BE2C (cell line): Measurements from ENCODE around the gene GGTLC2.

ENCODE experiments used
- DNase-seq: peaks from one replicate; pipeline ENCODE4 v3.0.0-alpha.2; 2020
- H3K27me3 ChIP-seq: fragments of 250-450 bp; sonication (Bioruptor Pico); 2 replicates; pipeline ENCODE4 v1.5.1; 2020; ENCODE audit warnings: mild to moderate bottlenecking
- H3K36me3 ChIP-seq: fragments of 250-450 bp; sonication (Bioruptor Pico); 2 replicates; pipeline ENCODE4 v1.5.1; 2020; ENCODE audit warnings: mild to moderate bottlenecking
- H3K4me1 ChIP-seq: fragments of 250-450 bp; sonication (Bioruptor Pico); 2 replicates; pipeline ENCODE4 v1.5.1; 2020
- H3K4me3 ChIP-seq: 2 replicates; pipeline ENCODE4 v1.5.1; 2011; ENCODE audit warnings: low read depth, low read length
- H3K9me3 ChIP-seq: fragments of 250-450 bp; sonication (Bioruptor Pico); 2 replicates; pipeline ENCODE4 v1.5.1; 2020
- TF ChIP-seq, protein P1 (sequence below): IDR thresholded peaks from 2 replicates; pipeline ENCODE4 v1.5.1; 2012; ENCODE audit warnings: mild to moderate bottlenecking, low read depth, low read length

Gene GGTLC2

DNA sequence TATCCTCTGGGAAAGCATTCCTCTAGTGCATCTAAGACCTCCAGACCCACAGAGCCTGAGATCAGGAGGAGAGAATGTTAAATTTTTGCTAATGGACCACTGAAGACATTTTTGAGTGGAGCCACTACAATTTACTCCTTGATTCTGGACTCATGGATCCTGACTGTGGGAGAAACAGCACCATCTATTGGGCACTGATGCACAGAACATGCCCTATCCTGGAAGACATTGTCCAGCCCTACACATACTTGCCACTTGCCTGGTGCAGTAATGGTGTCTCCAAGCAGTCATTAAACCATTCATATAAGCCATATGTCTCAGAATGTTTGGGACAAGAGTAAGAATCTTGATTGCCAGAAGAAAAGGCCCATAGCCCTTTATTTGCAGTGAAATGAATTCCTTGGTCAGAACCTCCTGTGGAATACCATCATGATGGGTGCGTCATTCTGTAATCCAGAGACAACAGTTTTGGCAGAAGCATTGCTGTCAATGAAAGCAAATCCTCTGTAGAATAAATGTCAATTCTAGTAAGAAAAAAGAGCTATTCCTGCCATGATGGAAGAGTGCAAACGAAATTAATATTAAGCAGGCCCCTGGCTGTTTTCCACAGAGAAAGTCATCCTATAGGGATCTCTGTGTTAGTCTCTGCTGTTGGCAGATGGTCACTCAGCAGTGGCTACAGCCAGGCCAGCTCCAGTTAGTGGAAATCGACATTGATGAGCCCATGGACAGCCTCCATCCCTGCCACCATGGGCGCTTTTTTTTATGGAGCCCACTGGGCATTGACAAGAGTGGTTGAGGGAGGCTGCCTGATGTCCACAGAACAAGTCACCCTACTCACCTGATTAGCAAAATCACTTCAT, 43.5 kb downstream of the GGTLC2 start:
- no peak overlapping the region for H3K4me3 ChIP-seq
- H3K27me3 ChIP-seq = no peaks in the 10 kb centered on the region
- H3K4me1 ChIP-seq = no peaks in the 10 kb centered on the region
- peak; percentile 45 for DNase-seq
- H3K9me3 ChIP-seq = no peaks in the 10 kb centered on the region
- H3K36me3 ChIP-seq = no peaks in the 10 kb centered on the region
- TF ChIP-seq, protein P1, sequence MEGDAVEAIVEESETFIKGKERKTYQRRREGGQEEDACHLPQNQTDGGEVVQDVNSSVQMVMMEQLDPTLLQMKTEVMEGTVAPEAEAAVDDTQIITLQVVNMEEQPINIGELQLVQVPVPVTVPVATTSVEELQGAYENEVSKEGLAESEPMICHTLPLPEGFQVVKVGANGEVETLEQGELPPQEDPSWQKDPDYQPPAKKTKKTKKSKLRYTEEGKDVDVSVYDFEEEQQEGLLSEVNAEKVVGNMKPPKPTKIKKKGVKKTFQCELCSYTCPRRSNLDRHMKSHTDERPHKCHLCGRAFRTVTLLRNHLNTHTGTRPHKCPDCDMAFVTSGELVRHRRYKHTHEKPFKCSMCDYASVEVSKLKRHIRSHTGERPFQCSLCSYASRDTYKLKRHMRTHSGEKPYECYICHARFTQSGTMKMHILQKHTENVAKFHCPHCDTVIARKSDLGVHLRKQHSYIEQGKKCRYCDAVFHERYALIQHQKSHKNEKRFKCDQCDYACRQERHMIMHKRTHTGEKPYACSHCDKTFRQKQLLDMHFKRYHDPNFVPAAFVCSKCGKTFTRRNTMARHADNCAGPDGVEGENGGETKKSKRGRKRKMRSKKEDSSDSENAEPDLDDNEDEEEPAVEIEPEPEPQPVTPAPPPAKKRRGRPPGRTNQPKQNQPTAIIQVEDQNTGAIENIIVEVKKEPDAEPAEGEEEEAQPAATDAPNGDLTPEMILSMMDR = peak; percentile 88

- Histone ChIP-seq H3K36me3 (no peaks in the 10 kb centered on the region), H3K4me3 (no peak overlapping the region), H3K4me1 (no peaks in the 10 kb centered on the region), H3K9me3 (no peaks in the 10 kb centered on the region), H3K27me3 (no peaks in the 10 kb centered on the region)
- DNase-seq = no peak
- TF ChIP-seq, protein P1 = no peak
Observed at GRCh38 chr22:22689621-22690345, 45.4 kb downstream of the GGTLC2 start.

DNA sequence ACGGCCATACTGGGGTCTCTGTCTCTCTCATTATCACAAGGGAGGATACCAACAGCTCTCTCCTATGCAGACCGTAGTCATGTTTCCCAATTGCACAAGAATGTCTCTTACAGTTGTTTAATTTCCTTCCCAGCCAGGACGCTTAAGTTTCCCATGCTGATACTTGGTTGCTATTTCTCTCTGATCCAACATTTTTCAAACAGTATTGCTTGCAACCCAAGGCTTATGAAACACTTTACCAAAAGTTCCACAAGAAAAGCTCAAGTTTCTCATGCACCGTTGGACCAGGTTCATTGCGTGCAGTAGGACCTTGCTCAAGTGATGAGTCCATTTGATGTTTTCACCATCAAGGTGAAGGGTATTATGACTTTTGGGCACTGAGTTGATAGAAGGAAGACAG, 46.6 kb downstream of the GGTLC2 start:
- H3K27me3 ChIP-seq = no peaks in the 10 kb centered on the region

DNA sequence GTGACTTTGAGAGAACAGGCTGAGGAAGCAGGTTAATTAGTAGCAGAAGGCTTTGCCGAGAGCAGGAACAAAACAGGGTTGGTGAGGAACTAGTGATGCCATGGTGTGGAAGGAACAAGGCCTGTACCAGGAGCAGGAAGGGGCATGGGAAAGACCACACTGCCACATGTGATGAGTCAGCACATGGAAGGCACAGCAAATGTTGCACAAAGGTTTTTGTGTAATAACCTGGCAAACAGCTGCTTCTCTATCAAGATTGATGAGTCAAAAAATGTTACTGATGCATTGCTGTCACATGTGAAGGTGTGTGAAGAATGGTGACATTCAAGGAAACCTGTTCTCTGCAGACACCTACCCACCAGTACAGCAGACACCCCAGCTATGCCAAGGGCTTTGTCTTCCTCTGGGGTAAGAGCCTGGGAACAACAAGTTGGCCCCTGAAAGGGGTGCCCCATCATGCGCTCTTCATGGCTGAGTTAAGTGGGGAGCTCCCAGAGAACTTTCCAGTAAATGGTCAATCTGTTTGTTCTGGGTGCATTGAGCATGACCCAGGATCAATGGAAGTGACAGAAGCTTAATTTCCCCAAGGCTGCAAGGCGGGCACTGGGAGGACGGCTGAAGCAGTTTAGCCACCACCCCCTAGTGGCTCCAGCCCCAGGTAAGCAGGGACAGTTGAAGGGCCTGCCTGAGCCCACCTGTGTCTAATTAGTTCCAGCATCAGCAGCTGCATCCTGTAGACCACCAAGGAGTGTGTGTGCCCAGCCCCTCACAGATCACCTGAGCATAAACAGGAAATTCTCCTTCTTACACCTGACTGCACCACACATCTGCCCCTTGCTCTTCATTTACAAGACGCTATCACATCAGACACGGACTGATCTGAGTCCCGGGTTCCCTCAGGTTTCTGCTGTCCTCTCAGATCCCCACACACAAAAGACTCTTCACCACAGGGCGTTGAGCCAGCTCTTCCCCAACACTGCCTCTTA, 47.6 kb downstream of the GGTLC2 start:
- Histone ChIP-seq H3K9me3 (no peaks in the 10 kb centered on the region), H3K4me1 (no peaks in the 10 kb centered on the region), H3K27me3 (no peaks in the 10 kb centered on the region), H3K36me3 (no peaks in the 10 kb centered on the region), H3K4me3 (no peak overlapping the region)
- no peak for DNase-seq
- TF ChIP-seq, protein P1 = no peak

More for the DNA sequence above, 46.6 kb downstream of the GGTLC2 start:
- no peaks in the 10 kb centered on the region for H3K36me3 ChIP-seq
- TF ChIP-seq, protein P1 = no peak
- H3K4me1 ChIP-seq = no peaks in the 10 kb centered on the region
- no peak overlapping the region for H3K4me3 ChIP-seq
- H3K9me3 ChIP-seq = no peaks in the 10 kb centered on the region
- no peak for DNase-seq

GRCh38 chr22:22692707-22693530, 48.5 kb downstream of the GGTLC2 start:
- Histone ChIP-seq H3K4me3 (no peak overlapping the region), H3K4me1 (no peaks in the 10 kb centered on the region), H3K36me3 (no peaks in the 10 kb centered on the region), H3K9me3 (no peaks in the 10 kb centered on the region), H3K27me3 (no peaks in the 10 kb centered on the region)
- TF ChIP-seq, protein P1 = peak; percentile 76
- peak; percentile 64 for DNase-seq
